T-helper 17 cell (primary cell): ENCODE data around the gene SOS2. TPM values are rescaled to one million over a fixed set of nuclear protein-coding genes. Genes with fewer than 3 reads are reported as not detected.

Experiments used
- ATAC-seq: fragments of 150-1000 bp; cut with Tn5 transposase; 2 replicates; pipeline ENCODE4 v1.10.0; 2021; ENCODE audit warnings: mild to moderate bottlenecking, moderate library complexity
- DNase-seq, 3 donors: peaks; one replicate each; pipeline versions ENCODE4 v3.0.0 to v3.0.0-alpha.2; 2020 to 2021
- H3K9me3 ChIP-seq: one replicate; pipeline ENCODE4 v1.7.0; 2013; ENCODE audit warnings: low read length, mild to moderate bottlenecking; ENCODE audit not compliant: control insufficient read depth, poor library complexity, severe bottlenecking
- H3K27ac Mint-ChIP-seq: one replicate; pipeline ENCODE4 v1.8.0; 2022; ENCODE audit warnings: mild to moderate bottlenecking, moderate library complexity, mixed read lengths
- H3K27me3 Mint-ChIP-seq: one replicate; pipeline ENCODE4 v1.8.0; 2022; ENCODE audit warnings: mixed read lengths
- H3K36me3 Mint-ChIP-seq: one replicate; pipeline ENCODE4 v1.8.0; 2022; ENCODE audit warnings: low read depth, mixed read lengths
- H3K4me1 Mint-ChIP-seq: one replicate; pipeline ENCODE4 v1.8.0; 2022; ENCODE audit warnings: mild to moderate bottlenecking, mixed read lengths
- H3K4me3 Mint-ChIP-seq: one replicate; pipeline ENCODE4 v1.8.0; 2022; ENCODE audit warnings: mild to moderate bottlenecking, moderate library complexity, mixed read lengths
- total RNA-seq, 4 donors: library from RNA in 2 of 4; stranded (reverse) in 2 of 4; gene quantifications; one replicate each; pipeline ENCODE4 v1.2.3 and lab custom pipeline; 2022 to 2026

The SOS2 gene
- total RNA-seq, 2 donors from 2014 or later = 33.8 to 40.3 TPM

DNA sequence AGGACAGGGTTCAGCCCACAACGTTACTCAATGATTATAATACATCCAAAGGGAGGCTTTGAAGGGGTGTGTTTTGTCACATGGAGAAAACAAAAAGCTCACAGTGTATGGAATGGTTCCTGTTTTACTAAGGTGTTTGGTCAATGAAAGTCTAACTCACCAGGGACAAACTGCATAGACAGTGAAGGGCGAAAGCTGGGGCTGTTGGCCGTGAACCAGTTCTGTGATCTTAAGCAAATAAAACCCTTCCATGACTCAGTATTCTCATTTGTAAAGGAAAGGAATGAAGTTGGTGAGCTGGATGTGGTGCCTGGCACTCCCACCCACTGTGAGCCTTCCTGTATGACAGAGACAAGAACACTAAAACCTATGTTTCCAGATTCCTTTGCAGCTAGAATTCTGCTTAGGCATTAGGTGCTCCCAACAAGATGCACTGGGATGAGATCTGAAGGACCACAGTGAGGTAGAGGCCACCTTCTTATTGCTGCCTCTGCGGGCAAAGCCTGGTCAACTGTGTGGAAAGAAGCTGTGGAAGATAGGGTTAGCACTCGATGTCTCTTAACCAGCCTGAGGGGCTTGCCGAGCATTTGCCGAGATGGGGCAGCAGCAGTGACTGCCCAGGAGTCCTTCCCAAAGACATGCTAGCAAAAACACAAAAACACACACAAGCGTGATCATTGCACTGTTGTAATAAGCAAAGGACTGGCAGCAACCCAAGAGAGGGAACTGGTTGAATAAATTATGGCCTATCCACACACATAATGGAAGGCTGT, 163.5 kb downstream of the SOS2 start:
- no peaks in the 10 kb centered on the region for H3K27me3 Mint-ChIP-seq
- H3K4me1 Mint-ChIP-seq = peaks cover 36% of the 10 kb centered on the region
- H3K36me3 Mint-ChIP-seq = no peaks in the 10 kb centered on the region
- no peak for DNase-seq
- H3K4me3 Mint-ChIP-seq = no peak overlapping the region
- H3K27ac Mint-ChIP-seq = no peak overlapping the region
- no peak for ATAC-seq
- no peaks in the 10 kb centered on the region for H3K9me3 ChIP-seq

Other genes starting within 250 kb of the SOS2 start
- 10 to 100 TPM; 24.5 to 26.3 TPM for gene VCPKMT, start 115.0 kb downstream of the SOS2 start, total RNA-seq
- 1 to 10 TPM; 1.8 to 4.1 TPM for gene L2HGDH, start 80.7 kb upstream of the SOS2 start, total RNA-seq
- 10 to 100 TPM; 12.0 to 16.1 TPM for gene DMAC2L, start 80.7 kb upstream of the SOS2 start, total RNA-seq
- 1 to 10 TPM; 5.1 to 10.0 TPM for gene CDKL1, start 165.3 kb upstream of the SOS2 start, total RNA-seq